ENCODE measurements around the gene CARD9.

DNA sequence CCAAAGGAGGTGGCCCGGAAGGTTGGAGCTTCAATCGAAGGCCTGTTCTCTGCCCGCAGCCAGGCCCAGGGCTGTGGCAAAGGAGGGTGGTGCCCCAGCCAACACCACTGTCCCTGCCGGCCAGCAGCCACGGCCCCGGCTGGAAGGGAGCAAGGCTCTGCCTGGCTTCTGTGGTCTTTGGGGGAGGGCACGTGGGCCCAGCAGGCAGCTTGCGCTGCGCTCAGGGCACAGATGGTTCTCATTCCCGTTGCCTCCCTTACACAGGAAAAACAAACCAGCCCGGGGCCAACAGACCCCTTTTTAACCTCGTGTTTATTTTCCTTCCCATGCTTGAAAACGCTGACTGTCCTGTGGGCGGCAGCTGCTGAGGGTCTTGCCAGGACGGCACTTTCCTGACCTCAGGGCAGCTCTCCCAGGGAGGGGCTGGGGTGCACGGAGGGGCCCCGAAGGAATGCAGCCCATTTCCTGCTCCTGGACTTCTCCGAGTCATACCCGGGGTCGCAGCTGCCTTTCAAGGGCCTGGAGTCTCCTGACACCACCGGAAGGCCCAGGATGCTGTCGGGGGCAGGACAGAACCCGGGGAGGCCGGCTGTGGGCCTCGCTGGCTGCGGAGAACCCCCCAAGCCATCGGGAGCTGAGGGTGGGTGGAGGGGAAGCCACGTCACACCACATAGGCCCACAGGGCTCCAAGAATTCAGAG is 47.3 kb downstream of the CARD9 start:
- TF ChIP-seq POLR2A (IDR thresholded peaks at IDR 0.05) (no peak), POLR2AphosphoS5 (IDR thresholded peaks at IDR 0.05) (no peak), EP300 (IDR thresholded peaks at IDR 0.05) (no peak)
- TF ChIP-seq, protein P1, sequence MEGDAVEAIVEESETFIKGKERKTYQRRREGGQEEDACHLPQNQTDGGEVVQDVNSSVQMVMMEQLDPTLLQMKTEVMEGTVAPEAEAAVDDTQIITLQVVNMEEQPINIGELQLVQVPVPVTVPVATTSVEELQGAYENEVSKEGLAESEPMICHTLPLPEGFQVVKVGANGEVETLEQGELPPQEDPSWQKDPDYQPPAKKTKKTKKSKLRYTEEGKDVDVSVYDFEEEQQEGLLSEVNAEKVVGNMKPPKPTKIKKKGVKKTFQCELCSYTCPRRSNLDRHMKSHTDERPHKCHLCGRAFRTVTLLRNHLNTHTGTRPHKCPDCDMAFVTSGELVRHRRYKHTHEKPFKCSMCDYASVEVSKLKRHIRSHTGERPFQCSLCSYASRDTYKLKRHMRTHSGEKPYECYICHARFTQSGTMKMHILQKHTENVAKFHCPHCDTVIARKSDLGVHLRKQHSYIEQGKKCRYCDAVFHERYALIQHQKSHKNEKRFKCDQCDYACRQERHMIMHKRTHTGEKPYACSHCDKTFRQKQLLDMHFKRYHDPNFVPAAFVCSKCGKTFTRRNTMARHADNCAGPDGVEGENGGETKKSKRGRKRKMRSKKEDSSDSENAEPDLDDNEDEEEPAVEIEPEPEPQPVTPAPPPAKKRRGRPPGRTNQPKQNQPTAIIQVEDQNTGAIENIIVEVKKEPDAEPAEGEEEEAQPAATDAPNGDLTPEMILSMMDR (IDR thresholded peaks at IDR 0.05): no peak

Measured in stomach (tissue), 4 donors.